GM20431 (cell line): ENCODE data around the gene WDHD1.
"Not testable (repeated sequence)": the region's sequence is repeated elsewhere in the genome, so short reads cannot be mapped to it uniquely, and the experiment has no call there.

Experiments
- in situ Hi-C: fragments of 300-500 bp; cut with MseI, MboI; formaldehyde crosslinking; loops from one replicate; pipeline ENCODE4 v1.15.0; 2020; ENCODE audit warnings: low sequenced_read_pairs; ENCODE audit not compliant: unreplicated experiment

Gene WDHD1

DNA sequence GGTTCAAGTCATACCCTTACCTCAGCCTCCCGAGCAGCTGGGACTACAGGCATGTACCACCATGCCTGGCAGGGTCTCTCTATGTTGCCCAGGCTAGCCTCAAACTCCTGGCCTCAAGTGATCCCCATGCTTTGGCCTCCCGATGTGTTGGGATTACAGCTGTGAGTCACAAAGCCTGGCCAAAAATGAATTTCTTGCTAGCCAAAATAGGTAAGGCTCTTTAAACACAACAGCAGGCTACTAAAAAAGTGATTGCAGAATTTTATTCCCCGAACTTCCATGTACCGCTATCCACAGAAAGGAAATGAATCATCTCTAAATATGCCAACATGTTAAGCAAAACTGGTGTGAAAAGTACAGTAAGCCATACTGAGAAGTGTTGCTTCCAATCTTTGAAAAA is 50.6 kb downstream of the WDHD1 start:
- in situ Hi-C loops, result no loop called here

- in situ Hi-C loops, result no loop called here
Measured at GRCh38 chr14:54975856-54976255, 51.0 kb downstream of the WDHD1 start.

DNA sequence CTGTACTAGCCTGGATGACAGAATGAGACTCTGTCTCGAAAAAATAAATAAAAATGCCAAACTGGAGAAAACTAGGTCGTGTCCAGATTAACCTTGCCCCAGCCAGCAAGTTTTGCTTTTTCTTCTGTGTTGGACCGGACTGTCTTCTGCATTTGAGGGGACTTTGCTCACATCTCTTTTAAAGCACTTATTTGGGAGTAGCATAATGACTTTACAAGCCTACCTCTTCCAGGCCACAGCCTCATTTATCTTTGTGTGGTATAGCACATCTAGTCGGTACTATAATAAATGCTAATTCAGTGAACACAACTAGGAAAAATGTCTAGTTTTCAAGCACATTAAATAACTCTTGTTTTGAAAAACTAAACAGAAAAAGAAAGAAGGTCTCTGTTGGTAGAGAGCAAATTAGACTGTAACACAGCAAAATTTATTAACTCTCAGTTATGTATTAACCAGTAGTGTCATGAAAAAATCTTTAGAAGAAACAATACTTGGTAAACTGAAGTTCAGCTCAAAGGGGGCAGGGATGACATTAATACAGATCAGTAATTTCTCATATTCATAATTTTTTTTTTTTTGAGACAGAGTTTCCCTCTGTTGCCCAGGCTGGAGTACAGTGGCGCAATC is 52.0 kb downstream of the WDHD1 start:
- in situ Hi-C loops, result no loop called here

- in situ Hi-C loops, result no loop called here
Measured at GRCh38 chr14:54967496-54967895, 59.4 kb downstream of the WDHD1 start.

DNA sequence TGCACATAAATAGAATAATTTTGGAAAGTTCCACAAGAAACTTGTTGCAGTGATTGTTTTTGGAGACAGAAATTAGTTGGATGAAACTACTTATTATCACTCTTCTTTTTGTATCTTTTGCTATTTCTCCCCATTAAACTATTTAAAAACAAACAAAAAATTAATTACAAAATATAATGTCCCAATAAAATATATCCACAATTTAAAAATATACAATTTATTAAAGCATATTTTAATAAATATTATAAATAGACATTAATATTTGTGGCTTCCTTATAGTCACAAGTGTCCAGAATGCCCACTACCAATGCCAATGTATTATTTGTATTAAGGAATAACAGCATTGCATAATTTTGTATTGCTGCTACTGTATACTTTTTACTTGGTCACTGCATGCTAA is 71.8 kb downstream of the WDHD1 start:
- in situ Hi-C loops, result no loop called here

GRCh38 chr14:54953609-54954008 is 73.3 kb downstream of the WDHD1 start:
- in situ Hi-C loops, result not testable (repeated sequence)

GRCh38 chr14:54952803-54953202 is 74.1 kb downstream of the WDHD1 start:
- in situ Hi-C loops, result not testable (repeated sequence)

DNA sequence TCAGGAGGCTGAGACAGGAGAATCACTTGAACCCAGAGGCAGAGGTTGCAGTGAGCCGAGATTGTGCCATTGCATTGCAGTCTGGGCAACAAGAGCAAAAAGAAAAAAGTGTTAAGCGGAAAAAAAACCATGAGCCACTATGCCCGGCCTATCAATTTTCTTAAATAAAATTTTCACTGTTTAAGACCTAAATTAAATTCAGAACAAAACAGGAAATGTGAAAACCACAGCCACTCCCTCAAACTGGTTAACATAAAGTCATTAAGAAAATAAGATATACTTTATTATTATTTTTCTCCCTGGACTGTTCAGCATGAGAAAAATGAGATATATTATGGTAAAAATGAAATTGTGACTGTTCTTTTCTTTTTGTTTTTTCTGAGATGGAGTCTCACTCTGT is 79.7 kb downstream of the WDHD1 start:
- in situ Hi-C loops, result no loop called here

- in situ Hi-C loops, result no loop called here
Measured at GRCh38 chr14:54946500-54946899, 80.4 kb downstream of the WDHD1 start.

DNA sequence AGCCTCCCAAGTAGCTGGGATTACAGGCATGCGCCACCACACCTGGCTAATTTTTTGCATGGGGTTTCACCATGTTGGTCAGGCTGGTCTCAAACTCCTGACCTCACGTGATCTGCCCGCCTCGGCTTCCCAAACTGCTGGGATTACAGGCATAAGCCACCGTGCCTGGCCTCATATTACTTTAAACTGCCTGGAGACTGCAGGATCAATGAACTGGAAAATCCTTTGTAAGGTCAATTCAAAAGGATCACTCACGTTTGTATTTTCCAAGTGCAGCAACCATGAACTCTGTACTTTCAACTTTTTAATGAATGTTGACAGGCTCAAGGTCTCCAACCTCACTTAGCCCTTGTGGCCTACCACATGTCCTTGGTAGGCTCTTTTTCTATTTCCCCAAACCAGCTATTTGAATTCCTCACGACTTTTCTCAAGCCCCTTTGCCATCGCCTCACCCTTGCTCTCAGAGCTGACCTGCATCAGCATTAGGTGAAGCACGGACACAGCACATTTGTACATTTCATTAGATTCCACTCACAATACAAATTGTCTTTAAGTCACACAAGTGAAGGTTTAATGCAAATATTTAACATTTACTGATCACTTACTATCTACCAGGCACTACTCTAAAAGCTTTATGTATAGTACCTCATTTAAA is 82.0 kb downstream of the WDHD1 start:
- in situ Hi-C loops, result no loop called here

GRCh38 chr14:54942913-54943312 is 84.0 kb downstream of the WDHD1 start:
- in situ Hi-C loops, result no loop called here

DNA sequence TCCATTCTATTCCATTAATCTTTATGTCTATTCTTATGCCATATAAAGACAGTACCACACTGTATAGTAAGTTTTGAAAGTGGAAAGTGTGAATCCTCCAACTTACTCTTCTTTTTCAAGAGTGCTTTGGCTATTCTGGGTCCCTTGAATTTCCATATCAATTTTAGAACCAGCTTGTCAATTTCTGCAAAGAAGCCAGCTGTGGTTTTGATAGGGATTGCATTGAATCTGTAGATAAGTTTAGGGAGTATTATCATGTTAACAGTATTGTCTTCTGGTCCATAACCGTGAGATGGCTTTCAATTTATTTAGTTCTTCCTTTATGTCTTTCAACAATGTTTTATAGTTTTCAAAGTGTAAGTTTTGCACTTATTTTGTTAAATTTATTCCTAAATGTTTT is 90.1 kb downstream of the WDHD1 start:
- in situ Hi-C loops, result no loop called here

- in situ Hi-C loops, result no loop called here
Measured at GRCh38 chr14:54935958-54936357, 90.9 kb downstream of the WDHD1 start.

- in situ Hi-C loops, result no loop called here
Measured at GRCh38 chr14:54935100-54935499, 91.8 kb downstream of the WDHD1 start.

- in situ Hi-C loops, result no loop called here
Measured at GRCh38 chr14:54933006-54933405, 93.9 kb downstream of the WDHD1 start.

DNA sequence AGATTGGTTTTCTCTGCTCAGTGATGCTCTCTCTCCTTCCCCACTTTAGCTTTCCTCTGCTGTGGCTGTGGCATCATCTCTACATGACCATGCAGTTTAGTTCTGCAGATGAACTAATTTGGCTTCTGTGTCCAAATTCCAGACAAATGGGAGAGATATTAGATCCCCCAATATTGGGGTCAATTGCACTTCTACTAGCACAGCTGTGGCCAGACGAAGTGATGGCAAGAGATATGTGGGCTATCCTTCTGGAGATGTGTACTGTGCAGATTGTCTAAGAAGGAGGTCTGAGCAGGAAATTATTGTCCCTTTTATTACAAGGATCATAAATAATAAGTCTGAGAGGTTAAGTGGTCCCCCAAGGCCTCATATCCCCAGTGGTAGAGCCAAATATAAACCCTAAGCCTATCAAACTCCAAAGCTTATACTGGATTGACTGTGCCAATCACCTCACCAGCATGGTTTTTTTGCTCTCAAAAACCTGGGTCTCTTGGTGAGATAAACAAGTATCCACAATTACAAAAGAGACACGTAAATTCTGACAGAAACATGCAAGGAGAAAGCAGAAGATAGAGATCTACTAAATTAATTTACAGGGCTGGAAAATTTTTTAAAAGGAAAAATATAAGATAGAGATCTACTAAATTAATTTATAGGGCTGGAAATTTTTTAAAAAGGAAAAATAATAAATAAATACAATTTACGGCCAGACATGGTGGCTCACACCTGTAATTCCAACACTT is 95.1 kb downstream of the WDHD1 start:
- in situ Hi-C loops, result no loop called here

GRCh38 chr14:54931101-54931500 is 95.8 kb downstream of the WDHD1 start:
- in situ Hi-C loops, result no loop called here

DNA sequence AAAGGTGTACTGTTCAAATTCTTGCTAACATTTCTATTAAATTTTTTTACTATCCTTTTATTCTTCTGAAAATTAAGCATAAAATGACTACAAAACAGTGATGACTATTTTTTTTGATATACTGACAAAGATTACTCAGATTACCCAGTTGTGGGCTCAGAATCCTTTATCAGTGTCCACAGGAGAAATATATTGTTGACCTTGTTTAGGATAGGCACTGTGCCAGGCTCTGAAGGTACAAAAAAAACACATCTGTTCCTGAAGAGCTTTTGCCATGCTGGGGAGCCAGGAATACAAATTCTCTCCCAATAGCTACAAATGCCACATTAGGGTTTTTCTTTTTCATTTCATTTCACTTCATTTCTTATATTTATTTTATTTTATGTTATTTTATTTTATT is 97.3 kb downstream of the WDHD1 start:
- in situ Hi-C loops, result no loop called here

DNA sequence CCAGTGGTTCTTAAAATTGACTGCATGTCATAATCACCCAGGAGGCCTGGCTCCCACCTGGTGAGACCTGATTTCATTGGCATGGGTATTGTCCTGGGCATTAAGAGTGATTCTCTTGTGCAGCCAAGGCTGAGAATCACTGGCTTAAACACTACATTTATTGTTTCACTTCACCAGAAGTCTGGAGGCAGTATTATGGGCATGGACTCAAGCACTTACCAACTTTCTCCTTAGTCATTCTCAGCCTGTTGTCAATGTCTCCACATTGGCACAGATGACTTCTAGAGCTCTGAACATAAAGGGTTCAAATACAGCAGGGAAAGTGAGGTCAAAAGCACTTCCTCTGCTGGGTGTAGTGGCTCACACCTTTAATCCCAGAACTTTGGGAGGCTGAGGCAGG is 98.7 kb downstream of the WDHD1 start:
- in situ Hi-C loops, result no loop called here

- in situ Hi-C loops, result no loop called here
Measured at GRCh38 chr14:54927551-54927950, 99.3 kb downstream of the WDHD1 start.

GRCh38 chr14:54926570-54926969 is 100.3 kb downstream of the WDHD1 start:
- in situ Hi-C loops, result not testable (repeated sequence)
